IMR-90 (cell line): ENCODE data around the gene RNF4. TPM values are rescaled to one million over a fixed set of nuclear protein-coding genes. Genes with fewer than 3 reads are reported as not detected.

Experiments
- ATAC-seq: fragments of 200-7000 bp; cut with Tn5 transposase; 2 replicates; pipeline ENCODE4 v1.9.1; 2020; ENCODE audit warnings: low read depth, mild to moderate bottlenecking, moderate library complexity
- BruUV-seq: library from RNA; stranded (reverse); fragments of 400-500 nt; replicated peaks from 2 replicates; lab custom pipeline; 2021; lab: Mats Ljungman, UMichigan
- CTCF ChIA-PET: fragments of 300-600 bp; formaldehyde crosslinking; extraction: SDS; loops from one replicate; lab custom pipeline; 2021; ENCODE audit warnings: antibody characterized with exemption; lab: Yijun Ruan, JAX
- POLR2A ChIA-PET: fragments of 300-600 bp; sonication (Branson Sonifier 250); formaldehyde crosslinking; loops from one replicate; lab custom pipeline; 2022; ENCODE audit warnings: antibody characterized with exemption; ENCODE audit not compliant: unreplicated experiment; lab: Charles Lee
- DNase-seq: peaks from one replicate; pipeline ENCODE4 v3.0.0; 2013
- H2AFZ ChIP-seq: replicated peaks from 2 replicates; pipeline ENCODE3; 2013; ENCODE audit warnings: low read length, mild to moderate bottlenecking; ENCODE audit not compliant: poor library complexity
- H2AK5ac ChIP-seq: 2 replicates; pipeline ENCODE4 v1.6.1; 2013; ENCODE audit warnings: low read depth, low read length, inconsistent platforms
- H2AK9ac ChIP-seq: replicated peaks from 2 replicates; pipeline ENCODE3; 2013; ENCODE audit warnings: mild to moderate bottlenecking, low read depth, low read length, moderate library complexity; ENCODE audit not compliant: poor library complexity
- H2BK120ac ChIP-seq: 2 replicates; pipeline ENCODE4 v1.6.1; 2013; ENCODE audit warnings: low read depth, low read length, inconsistent platforms
- H2BK15ac ChIP-seq: 3 replicates; pipeline ENCODE4 v1.6.1; 2013; ENCODE audit warnings: low read depth, low read length, inconsistent platforms
- H2BK20ac ChIP-seq: 2 replicates; pipeline ENCODE4 v1.6.1; 2013; ENCODE audit warnings: low read depth, mild to moderate bottlenecking, inconsistent platforms, low read length, moderate library complexity
- H2BK5ac ChIP-seq: 2 replicates; pipeline ENCODE4 v1.6.1; 2013; ENCODE audit warnings: mild to moderate bottlenecking, low read depth, low read length, inconsistent platforms; ENCODE audit not compliant: poor library complexity, severe bottlenecking
- H3K14ac ChIP-seq: replicated peaks from 2 replicates; pipeline ENCODE4 v1.6.1; 2013; ENCODE audit warnings: low read depth, low read length, inconsistent platforms
- H3K18ac ChIP-seq: 2 replicates; pipeline ENCODE4 v1.6.1; 2013; ENCODE audit warnings: low read depth, low read length, control low read depth
- H3K23ac ChIP-seq: 2 replicates; pipeline ENCODE4 v1.6.1; 2013; ENCODE audit warnings: low read depth, low read length, inconsistent platforms
- H3K27ac ChIP-seq: 2 replicates; pipeline ENCODE4 v1.5.1; 2013; ENCODE audit warnings: mild to moderate bottlenecking, control low read depth, low read length; ENCODE audit not compliant: insufficient read depth
- H3K27me3 ChIP-seq: 2 replicates; pipeline ENCODE4 v1.6.1; 2013; ENCODE audit warnings: low read length; ENCODE audit not compliant: control insufficient read depth, insufficient read depth
- H3K36me3 ChIP-seq: 2 replicates; pipeline ENCODE4 v1.6.1; 2013; ENCODE audit warnings: low read length, mixed read lengths; ENCODE audit not compliant: control insufficient read depth, insufficient read depth
- H3K4ac ChIP-seq: 2 replicates; pipeline ENCODE4 v1.6.1; 2013; ENCODE audit warnings: low read depth, low read length, inconsistent platforms
- H3K4me1 ChIP-seq: 2 replicates; pipeline ENCODE4 v1.6.1; 2013; ENCODE audit warnings: low read length, mixed read lengths; ENCODE audit not compliant: control insufficient read depth, insufficient read depth
- H3K4me2 ChIP-seq: 2 replicates; pipeline ENCODE4 v1.6.1; 2013; ENCODE audit warnings: low read depth, mild to moderate bottlenecking, control low read depth, low read length, moderate library complexity
- H3K4me3 ChIP-seq: 2 replicates; pipeline ENCODE4 v1.5.1; 2013; ENCODE audit warnings: low read depth, mild to moderate bottlenecking, control low read depth, low read length, moderate library complexity; ENCODE audit not compliant: insufficient read depth
- H3K56ac ChIP-seq: 2 replicates; pipeline ENCODE4 v1.6.1; 2013; ENCODE audit warnings: low read length, inconsistent platforms; ENCODE audit not compliant: insufficient read depth; ENCODE audit errors: extremely low read depth
- H3K79me1 ChIP-seq, 2 experiments: 2 replicates each; pipeline ENCODE4 v1.6.1; 2013; ENCODE audit warnings: low read length in 2 of 2, inconsistent platforms in 1 of 2, low read depth in 1 of 2
- H3K9ac ChIP-seq: 2 replicates; pipeline ENCODE4 v1.6.1; 2013; ENCODE audit warnings: low read depth, low read length, control low read depth
- H3K9me1 ChIP-seq: 2 replicates; pipeline ENCODE4 v1.6.1; 2013; ENCODE audit warnings: low read length, inconsistent platforms; ENCODE audit not compliant: insufficient read depth
- H3K9me3 ChIP-seq: 2 replicates; pipeline ENCODE4 v1.6.1; 2013; ENCODE audit warnings: low read length; ENCODE audit not compliant: control insufficient read depth, insufficient read depth
- H4K20me1 ChIP-seq: 2 replicates; pipeline ENCODE4 v1.6.1; 2013; ENCODE audit warnings: low read length, inconsistent platforms; ENCODE audit not compliant: insufficient read depth
- H4K5ac ChIP-seq: 2 replicates; pipeline ENCODE4 v1.6.1; 2013; ENCODE audit warnings: mild to moderate bottlenecking, low read depth, low read length, control low read depth
- H4K8ac ChIP-seq, 2 experiments: 2 replicates each; pipeline ENCODE4 v1.6.1; 2013; ENCODE audit warnings: low read depth in 2 of 2, low read length in 2 of 2, control low read depth in 1 of 2, inconsistent platforms in 1 of 2
- H4K91ac ChIP-seq: 2 replicates; pipeline ENCODE4 v1.6.1; 2013; ENCODE audit warnings: low read depth, low read length, inconsistent platforms; ENCODE audit not compliant: insufficient read depth
- BHLHE40 ChIP-seq: fragments of 150-350 bp; IDR thresholded peaks from 2 replicates; pipeline ENCODE4 v1.6.1; 2016; ENCODE audit warnings: mild to moderate bottlenecking, low read depth, low read length
- CEBPB ChIP-seq: IDR thresholded peaks from 2 replicates; pipeline ENCODE4 v1.6.1; 2012; ENCODE audit warnings: low read depth, low read length, improper control_type of control experiment
- CHD1 ChIP-seq: IDR thresholded peaks from 2 replicates; pipeline ENCODE4 v1.6.1; 2012; ENCODE audit warnings: low read depth, low read length, improper control_type of control experiment
- CTCF ChIP-seq: conservative IDR thresholded peaks from 2 replicates; pipeline ENCODE4 v1.5.1; 2012; ENCODE audit warnings: mild to moderate bottlenecking, low read depth, low read length, improper control_type of control experiment
- ELK1 ChIP-seq: fragments of 150-350 bp; IDR thresholded peaks from 2 replicates; pipeline ENCODE4 v1.6.1; 2016; ENCODE audit warnings: low read depth, mild to moderate bottlenecking, low read length, moderate library complexity, borderline replicate concordance
- FOS ChIP-seq: fragments of 150-350 bp; IDR thresholded peaks from 2 replicates; pipeline ENCODE4 v1.6.1; 2016; ENCODE audit warnings: low read depth, low read length
- MAFK ChIP-seq: IDR thresholded peaks from 2 replicates; pipeline ENCODE4 v1.6.1; 2012; ENCODE audit warnings: low read depth, low read length, improper control_type of control experiment
- MAZ ChIP-seq: IDR thresholded peaks from 2 replicates; pipeline ENCODE4 v1.6.1; 2012; ENCODE audit warnings: low read depth, mild to moderate bottlenecking, low read length, improper control_type of control experiment, moderate library complexity, borderline replicate concordance
- MXI1 ChIP-seq: IDR thresholded peaks from 2 replicates; pipeline ENCODE4 v1.6.1; 2012; ENCODE audit warnings: low read depth, mild to moderate bottlenecking, low read length, moderate library complexity, borderline replicate concordance
- NFE2L2 ChIP-seq: fragments of 150-350 bp; IDR thresholded peaks from 2 replicates; pipeline ENCODE4 v1.6.1; 2016; ENCODE audit warnings: low read depth, mild to moderate bottlenecking, low read length
- POLR2A ChIP-seq: IDR thresholded peaks from 2 replicates; pipeline ENCODE4 v1.6.1; 2012; ENCODE audit warnings: mild to moderate bottlenecking, low read depth, low read length
- RAD21 ChIP-seq: IDR thresholded peaks from 2 replicates; pipeline ENCODE4 v1.6.1; 2012; ENCODE audit warnings: low read length, improper control_type of control experiment
- RCOR1 ChIP-seq: IDR thresholded peaks from 2 replicates; pipeline ENCODE4 v1.6.1; 2012; ENCODE audit warnings: mild to moderate bottlenecking, low read length, improper control_type of control experiment; ENCODE audit not compliant: insufficient replicate concordance
- RFX5 ChIP-seq: IDR thresholded peaks from 2 replicates; pipeline ENCODE4 v1.8.0; 2012; ENCODE audit warnings: low read depth, mild to moderate bottlenecking, low read length, moderate library complexity
- SMC3 ChIP-seq: fragments of 150-350 bp; IDR thresholded peaks from 2 replicates; pipeline ENCODE4 v1.6.1; 2016; ENCODE audit warnings: low read depth, mild to moderate bottlenecking, antibody characterized with exemption, low read length, moderate library complexity
- USF2 ChIP-seq: fragments of 150-350 bp; IDR thresholded peaks from 2 replicates; pipeline ENCODE4 v1.6.1; 2017; ENCODE audit warnings: mild to moderate bottlenecking, antibody characterized with exemption, low read length, low read depth
- WGBS, 2 experiments: methylation state at CpG; one replicate each; pipeline versions ENCODE4 v1.1.5 to v1.1.7; 2013; ENCODE audit warnings: missing lambda C conversion rate in 2 of 2; ENCODE audit not compliant: insufficient read length in 1 of 2; ENCODE audit errors: extremely low coverage in 2 of 2; 5-methylcytosine and 5-hydroxymethylcytosine counted together
- dilution Hi-C: fragments of 300-500 bp; cut with HindIII; formaldehyde crosslinking; loops from one replicate; pipeline ENCODE4 v1.14.3; 2018; ENCODE audit warnings: low sequenced_read_pairs; ENCODE audit not compliant: unreplicated experiment
- in situ Hi-C: fragments of 300-500 bp; cut with MboI; formaldehyde crosslinking; loops from 3 replicates; pipeline ENCODE4 v1.14.3; 2019; ENCODE audit warnings: low sequenced_read_pairs, inconsistent platforms, mixed read lengths
- intact Hi-C: fragments of 100-400 bp; cut with micrococcal nuclease; formaldehyde crosslinking; loops from 2 replicates; pipeline ENCODE4 v1.10.0; 2022
- polyA plus RNA-seq, 3 experiments: library from polyadenylated mRNA; depleted of rRNA; stranded (reverse); fragments of >200 nt; gene quantifications; 2 replicates each; pipeline ENCODE4 v1.2.3, GENCODE V29; 2012; ENCODE audit warnings: low replicate concordance in 1 of 3
- total RNA-seq: library from RNA; depleted of rRNA; stranded (reverse); fragments of >200 nt; gene quantifications from 2 replicates; pipeline ENCODE4 v1.2.3, GENCODE V29; 2012

RNF4 gene
- total and polyA plus RNA-seq, 2 of the 4 experiments (the other 2 are of a cell fraction): 63.8 to 73.8 TPM

DNA sequence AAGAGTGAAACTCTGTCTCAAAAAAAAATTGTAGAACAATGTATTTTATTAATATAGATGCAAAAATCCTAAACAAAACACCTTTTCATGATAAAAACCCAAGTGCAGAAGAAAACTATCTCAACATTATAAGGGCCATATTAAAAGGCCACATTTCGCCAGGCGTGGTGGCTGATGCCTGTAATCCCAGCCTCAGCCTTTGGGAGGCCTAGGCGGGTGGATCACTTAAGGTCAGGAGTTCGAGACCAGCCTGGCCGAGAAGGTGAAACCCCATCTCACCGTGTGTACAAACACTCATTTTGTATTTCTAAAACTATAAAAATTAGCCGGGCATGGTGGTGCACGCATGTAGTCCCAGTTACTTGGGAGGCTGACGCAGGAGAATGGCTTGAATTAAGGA lies 57.7 kb downstream of the RNF4 start:
- no peaks in the 10 kb centered on the region for H3K79me1 ChIP-seq
- no peak overlapping the region for H3K27ac ChIP-seq
- H3K9ac ChIP-seq: no peak overlapping the region
- no peaks in the 10 kb centered on the region for H3K9me1 ChIP-seq
- CTCF ChIA-PET: no interaction called here
- H3K14ac ChIP-seq: no peak overlapping the region
- no peaks in the 10 kb centered on the region for H3K9me3 ChIP-seq
- no peak overlapping the region for H3K4me3 ChIP-seq
- no peak overlapping the region for H3K56ac ChIP-seq
- H2BK5ac ChIP-seq: no peak overlapping the region
- ATAC-seq: no peak
- TF ChIP-seq MAFK (no peak), NFE2L2 (no peak), USF2 (no peak), RFX5 (no peak), MXI1 (no peak), MAZ (no peak), CEBPB (no peak), CTCF (no peak), RCOR1 (no peak), POLR2A (no peak), BHLHE40 (no peak), CHD1 (no peak), SMC3 (no peak), RAD21 (no peak), ELK1 (no peak), FOS (no peak)
- no peak overlapping the region for H4K8ac ChIP-seq
- H3K4me2 ChIP-seq: no peak overlapping the region
- 100% methylated on average over 2 of the region's 9 CpGs; no CpG with 5 or more reads in 1 of the 2 experiments for WGBS, 2 experiments
- in situ Hi-C loops (no loop called here), intact Hi-C loops (no loop called here), dilution Hi-C loops (no loop called here)
- no peaks in the 10 kb centered on the region for H3K4me1 ChIP-seq
- POLR2A ChIA-PET: no interaction called here
- H2BK120ac ChIP-seq: no peak overlapping the region
- no peak overlapping the region for H3K23ac ChIP-seq
- H3K27me3 ChIP-seq: no peaks in the 10 kb centered on the region
- H4K20me1 ChIP-seq: no peaks in the 10 kb centered on the region
- H4K91ac ChIP-seq: no peak overlapping the region
- no peak overlapping the region for H2AK9ac ChIP-seq
- H2BK15ac ChIP-seq: no peak overlapping the region
- H3K36me3 ChIP-seq: no peaks in the 10 kb centered on the region
- no peak overlapping the region for H2AK5ac ChIP-seq
- BruUV-seq: no TSS peak
- no peak for DNase-seq
- H2BK20ac ChIP-seq: no peak overlapping the region
- H4K5ac ChIP-seq: no peak overlapping the region
- no peak overlapping the region for H3K4ac ChIP-seq
- no peak overlapping the region for H2AFZ ChIP-seq
- H3K18ac ChIP-seq: no peak overlapping the region
